Stimulated activated CD8-positive, alpha-beta memory T cell treated with anti-CD3 and anti-CD28 coated beads, Interleukin-4, amount 100 ng/mL, for 1 hour (primary cell): ENCODE data around the gene DYNLL1.
"Not testable (repeated sequence)": the region's sequence is repeated elsewhere in the genome, so short reads cannot be mapped to it uniquely, and the experiment has no call there.

Experiments used
- DNase-seq, 2 donors: peaks; one replicate each; pipeline ENCODE4 v3.0.0-alpha.2; 2020; ENCODE audit warnings: low read depth in 2 of 2, low spot score in 1 of 2

The DYNLL1 gene

DNA sequence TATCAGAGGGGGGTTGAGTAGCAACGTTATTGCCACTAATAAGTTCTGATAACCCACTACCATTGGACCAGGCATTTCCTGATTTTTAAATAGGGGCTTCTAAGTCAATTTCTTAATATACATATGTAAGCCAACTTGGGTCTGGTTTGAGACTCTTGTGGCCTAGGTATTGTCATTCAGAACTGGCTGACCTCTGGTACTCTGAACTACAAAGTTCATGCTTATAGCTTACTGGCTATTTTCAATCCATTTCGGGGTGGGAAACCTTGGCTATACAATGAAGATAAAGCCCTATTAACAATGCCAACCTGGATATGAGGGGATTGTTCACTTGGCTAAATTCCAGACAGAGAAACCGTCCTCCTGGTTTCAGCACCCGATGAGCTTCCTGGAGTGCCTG lies 8.7 kb downstream of the DYNLL1 start:
- DNase-seq: no peak

DNA sequence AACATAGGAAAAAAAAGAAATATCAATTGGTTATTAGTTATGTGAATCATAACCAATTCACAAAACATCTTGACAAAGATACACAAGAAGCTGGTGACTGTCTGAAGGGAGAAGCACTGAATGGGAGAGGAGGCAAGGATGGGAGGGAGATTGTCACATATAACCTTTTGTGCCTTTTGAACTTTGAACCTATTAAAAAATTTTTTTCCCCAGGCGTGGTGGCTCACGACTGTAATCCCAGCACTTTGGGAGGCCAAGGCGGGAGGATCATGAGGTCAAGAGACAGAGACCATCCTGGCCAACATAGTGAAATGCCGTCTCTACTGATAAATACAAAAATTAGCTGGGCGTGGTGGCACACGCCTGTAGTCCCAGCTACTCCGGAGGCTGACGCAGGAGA lies 12.6 kb downstream of the DYNLL1 start:
- no peak for DNase-seq

DNA sequence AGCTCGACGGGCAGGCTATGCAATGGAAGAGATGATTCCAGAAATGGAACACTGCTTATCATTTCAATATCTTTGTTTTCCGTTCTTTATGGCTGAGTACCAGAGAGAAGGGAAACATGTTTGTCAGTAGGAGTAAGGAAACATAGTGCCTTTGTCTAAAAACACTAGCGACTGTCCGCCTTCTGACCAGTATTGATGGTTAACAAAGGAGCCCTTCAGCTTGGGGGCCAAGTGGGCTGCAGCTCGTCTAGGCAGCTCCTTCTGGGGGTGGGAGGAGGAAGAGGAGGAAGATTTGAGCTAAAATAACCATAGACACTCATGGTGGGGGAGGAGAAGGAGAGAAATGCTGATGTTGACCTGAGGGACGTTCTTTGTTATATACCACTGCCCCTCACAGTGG lies 18.1 kb downstream of the DYNLL1 start:
- no peak for DNase-seq

DNA sequence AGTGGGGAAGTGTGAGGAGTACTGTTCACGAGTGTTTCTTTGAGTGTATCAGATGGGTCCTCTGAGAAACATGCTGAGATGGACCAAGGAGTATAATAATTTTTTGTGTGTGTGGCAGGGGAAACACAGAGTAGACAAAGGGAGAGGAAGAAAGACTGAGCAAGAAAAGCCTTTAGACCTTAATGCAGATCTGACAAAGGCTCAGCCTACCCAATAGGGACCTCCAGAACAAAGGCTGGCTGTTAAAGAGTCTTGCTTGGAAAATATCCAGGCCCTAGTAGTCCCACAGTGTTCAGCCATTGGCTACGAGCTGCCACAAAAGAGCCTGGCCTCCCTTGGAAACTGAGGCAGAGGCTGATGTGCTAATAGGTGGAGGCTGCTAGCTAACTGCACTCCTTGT lies 19.6 kb downstream of the DYNLL1 start:
- DNase-seq: no peak

DNA sequence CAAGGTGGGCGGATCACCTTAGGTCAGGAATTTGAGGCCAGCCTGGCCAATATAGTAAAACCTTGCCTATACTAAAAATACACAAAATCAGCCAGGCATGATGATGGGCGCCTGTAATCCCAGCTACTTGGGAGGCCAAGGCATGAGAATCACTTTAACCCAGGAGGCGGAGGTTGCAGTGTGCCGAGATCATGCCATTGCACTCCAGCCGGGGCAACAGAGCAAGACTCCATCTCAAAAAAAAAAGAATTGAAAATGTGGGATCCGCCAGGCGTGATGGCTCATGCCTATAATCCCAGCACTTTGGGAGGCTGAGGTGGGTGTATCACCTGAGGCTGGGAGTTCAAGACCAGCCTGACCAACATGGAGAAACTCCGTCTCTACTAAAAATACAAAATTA lies 23.4 kb downstream of the DYNLL1 start:
- DNase-seq: not testable (repeated sequence)

- no peak for DNase-seq
Measured at GRCh38 chr12:120522568-120522967, 26.7 kb downstream of the DYNLL1 start.

DNA sequence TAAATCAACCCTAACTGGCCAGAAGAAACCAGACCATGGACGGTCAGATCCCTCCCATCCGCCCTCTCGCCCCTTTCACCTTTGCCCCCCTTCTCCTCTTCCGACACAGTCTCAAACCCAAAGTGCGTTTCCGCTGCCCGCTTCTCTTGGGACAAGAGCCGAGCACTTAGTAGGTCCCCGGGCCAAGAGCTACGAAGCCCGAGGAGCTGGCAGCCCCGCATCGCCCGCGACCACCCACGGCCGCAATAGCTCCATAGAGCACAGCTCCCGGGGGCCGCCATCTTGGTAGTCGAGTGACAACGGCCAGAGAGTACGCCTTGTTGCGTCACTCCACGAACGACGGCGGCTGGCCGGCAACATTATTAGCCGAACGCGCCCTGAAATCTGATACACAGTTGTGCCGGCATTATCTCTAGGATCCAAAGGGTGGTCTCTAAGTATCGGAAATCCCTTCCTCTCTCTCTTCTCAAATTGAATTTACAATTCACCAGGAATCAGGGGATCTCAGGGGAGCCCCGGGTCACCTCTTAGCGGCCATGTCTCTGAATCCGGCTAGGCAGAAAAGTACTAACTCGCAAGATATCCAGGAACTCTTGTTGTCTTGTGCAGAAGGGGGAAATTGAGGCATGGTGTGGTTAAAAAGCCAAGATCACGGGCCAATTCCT lies 33.1 kb downstream of the DYNLL1 start, which contains the start of gene COQ5:
Gene COQ5 (minus strand): TSS at position 298 of the 665 bp plus-strand sequence. CDS start 17 bp downstream, at position 281.
- peak; percentile 56 to 68 for DNase-seq

- no peak for DNase-seq
Measured at GRCh38 chr12:120529641-120530417, 33.9 kb downstream of the DYNLL1 start.

GRCh38 chr12:120530418-120530761 lies 34.5 kb downstream of the DYNLL1 start:
- DNase-seq: not testable (repeated sequence)

DNA sequence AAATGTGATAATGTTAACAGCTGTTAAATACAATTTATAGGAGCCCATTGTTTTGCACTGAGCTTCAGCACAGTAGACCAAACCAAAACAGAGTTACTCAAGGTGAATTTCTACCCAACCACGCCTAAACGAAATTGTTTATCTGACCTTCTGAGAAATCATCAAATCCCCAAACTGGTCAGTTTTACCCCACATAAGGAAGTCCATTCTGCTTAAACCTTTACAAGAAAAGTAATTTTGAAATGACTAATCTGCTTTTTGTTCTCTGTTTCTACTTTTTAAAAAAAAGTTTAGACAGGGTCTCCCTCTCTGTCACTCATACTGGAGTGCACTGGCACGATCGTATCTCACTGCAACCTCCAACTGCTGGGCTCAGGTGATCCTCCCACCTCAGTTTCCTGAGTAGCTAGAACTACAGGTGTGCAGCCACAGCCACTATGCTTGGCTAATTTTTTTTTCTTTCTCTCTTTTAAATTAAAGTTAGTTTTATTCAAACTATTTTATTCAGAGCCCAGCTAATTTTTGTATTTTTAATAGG lies 36.9 kb downstream of the DYNLL1 start:
- no peak for DNase-seq

- peak; percentile 38 to 47 for DNase-seq
Measured at GRCh38 chr12:120534203-120534702, 38.3 kb downstream of the DYNLL1 start, which contains the start of gene RNF10. RNF10 (plus strand) TSS chr12:120534356; CDS start chr12:120534812, 456 bp downstream.

DNA sequence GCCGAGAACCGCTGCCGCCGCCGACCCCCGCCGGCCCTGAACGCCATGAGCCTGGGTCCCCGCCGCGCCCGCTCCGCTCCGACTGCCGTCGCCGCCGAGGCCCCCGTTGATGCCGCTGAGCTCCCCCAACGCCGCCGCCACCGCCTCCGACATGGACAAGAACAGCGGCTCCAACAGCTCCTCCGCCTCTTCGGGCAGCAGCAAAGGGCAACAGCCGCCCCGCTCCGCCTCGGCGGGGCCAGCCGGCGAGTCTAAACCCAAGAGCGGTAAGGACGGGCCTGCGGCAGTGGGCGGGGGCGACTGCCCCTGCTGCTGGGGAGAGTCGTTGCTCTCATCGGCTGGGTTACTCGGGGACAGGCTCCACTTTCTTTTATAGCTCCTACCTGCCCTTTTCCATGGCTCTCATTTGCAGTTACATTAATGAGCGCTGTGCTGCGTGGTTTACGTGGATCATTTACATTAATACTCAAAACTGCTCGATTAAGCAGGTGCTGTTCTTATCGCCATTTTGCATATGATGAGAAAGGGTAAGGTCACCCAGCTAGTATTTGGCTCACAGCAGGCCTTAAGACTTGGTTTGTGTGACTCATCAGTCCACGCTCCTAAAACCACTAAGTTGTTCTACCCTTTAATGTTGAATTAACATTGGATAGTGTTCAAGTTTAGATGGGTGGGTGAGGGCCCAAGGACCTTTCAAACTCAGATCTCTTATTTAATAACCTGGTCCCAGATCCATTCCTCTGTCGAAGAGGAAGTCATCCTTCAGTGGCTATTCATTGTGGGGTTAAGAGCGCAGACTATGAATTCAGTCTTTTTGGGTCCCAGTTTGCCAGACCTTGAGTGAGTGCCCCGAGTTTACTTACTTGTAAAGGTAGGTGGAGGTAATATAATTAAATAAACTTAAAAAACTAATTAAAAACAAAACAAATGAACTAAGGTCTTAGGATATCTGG lies 39.1 kb downstream of the DYNLL1 start:
- DNase-seq: peak in 1 of 2 donors; percentile 3

DNA sequence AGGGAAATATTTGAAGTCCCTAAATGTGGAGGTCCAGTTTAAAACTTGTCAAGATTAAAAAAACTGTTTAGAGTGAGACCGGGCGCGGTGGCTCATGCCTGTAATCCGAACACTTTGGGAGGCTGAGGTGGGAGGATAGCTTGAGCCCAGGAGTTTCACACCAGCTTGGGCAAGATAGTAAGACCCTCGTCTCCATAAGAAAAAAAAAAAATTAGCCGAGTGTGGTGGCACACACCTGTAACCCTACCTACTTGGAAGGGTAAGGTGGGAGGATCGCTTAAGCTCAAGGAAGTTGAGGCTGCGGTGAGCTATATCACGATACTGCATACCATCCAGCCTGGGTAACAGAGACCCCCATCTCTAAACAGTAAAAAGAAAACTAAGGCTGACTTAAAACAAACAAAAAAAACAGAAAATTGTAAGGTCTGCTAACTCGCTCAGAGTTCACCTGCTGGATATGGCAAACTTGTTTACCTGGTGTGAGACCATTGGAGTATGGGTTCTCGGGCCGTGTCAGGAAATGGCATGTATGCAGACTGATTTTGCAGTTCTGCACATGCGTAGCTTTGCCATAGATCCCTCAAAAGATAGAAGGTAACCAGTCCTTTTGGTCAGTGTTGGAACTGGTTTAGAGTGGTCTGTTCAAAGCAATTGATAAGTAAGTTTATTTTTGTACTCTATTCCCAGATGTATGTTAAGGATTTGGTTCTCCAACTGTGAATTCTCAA lies 40.3 kb downstream of the DYNLL1 start:
- DNase-seq: no peak

DNA sequence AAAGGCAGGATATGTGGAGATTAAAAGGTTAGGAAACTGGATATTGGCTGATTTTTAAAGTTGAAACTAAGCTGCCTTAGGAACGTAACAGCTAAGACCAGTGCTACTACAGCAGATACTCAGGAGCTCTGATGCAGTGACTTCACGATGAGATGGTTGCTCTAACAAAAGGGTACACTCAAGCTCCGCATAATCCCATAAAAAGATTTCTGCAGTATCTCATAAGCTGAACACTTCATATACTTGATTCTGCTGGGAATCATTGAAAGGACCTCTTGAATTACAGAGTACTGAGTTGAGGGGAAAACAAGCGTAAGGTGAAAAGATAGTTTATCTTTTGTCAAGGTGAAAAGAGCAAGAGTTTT lies 41.9 kb downstream of the DYNLL1 start:
- DNase-seq: no peak

- no peak for DNase-seq
Measured at GRCh38 chr12:120538281-120539156, 42.6 kb downstream of the DYNLL1 start.

- no peak for DNase-seq
Measured at GRCh38 chr12:120539303-120539702, 43.4 kb downstream of the DYNLL1 start.

GRCh38 chr12:120540445-120540844 lies 44.5 kb downstream of the DYNLL1 start:
- no peak for DNase-seq

DNA sequence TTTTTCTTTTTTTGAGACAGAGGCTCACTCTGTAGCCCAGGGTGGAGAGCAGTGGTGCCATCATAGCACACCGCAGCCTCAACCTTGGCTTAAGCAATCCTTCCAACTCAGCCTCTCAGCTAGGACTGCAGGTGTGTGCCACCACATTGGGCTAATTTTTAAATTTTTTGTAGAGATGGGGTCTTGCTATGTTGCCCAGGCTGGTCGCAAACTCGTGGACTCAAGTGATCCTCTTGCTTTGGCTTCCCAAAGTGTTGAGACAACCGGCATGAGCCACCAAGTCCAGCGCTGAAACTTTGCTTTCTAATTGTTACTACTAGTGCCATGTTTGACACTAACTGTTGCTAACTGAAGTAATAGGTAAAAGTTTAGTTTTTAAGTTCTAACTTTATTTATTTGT lies 46.3 kb downstream of the DYNLL1 start:
- no peak for DNase-seq

GRCh38 chr12:120544691-120545090 lies 48.8 kb downstream of the DYNLL1 start:
- no peak for DNase-seq

GRCh38 chr12:120546050-120546386 lies 50.1 kb downstream of the DYNLL1 start:
- DNase-seq: no peak
